Thymus (tissue), 11 donors: ENCODE measurements around the gene SNF8. TPM values are rescaled to one million over a fixed set of nuclear protein-coding genes. Genes with fewer than 3 reads are reported as not detected.
"Not testable (repeated sequence)": the region's sequence is repeated elsewhere in the genome, so short reads cannot be mapped to it uniquely, and the experiment has no call there.

Source experiments
- DNase-seq, 9 donors: peaks; one replicate each; pipeline ENCODE4 v3.0.0-alpha.2; 2013; ENCODE audit warnings: low spot score in 9 of 9, low read depth in 6 of 9, missing footprints in 1 of 9
- H3K27ac ChIP-seq, 2 donors: one replicate each; pipeline ENCODE4 v1.5.1; 2013; ENCODE audit warnings: control low read depth in 1 of 2, low read depth in 1 of 2, low read length in 1 of 2, mild to moderate bottlenecking in 1 of 2, moderate library complexity in 1 of 2
- H3K27me3 ChIP-seq, 2 donors: one replicate each; pipeline ENCODE4 v1.5.1; 2013; ENCODE audit warnings: low read length in 1 of 2; ENCODE audit not compliant: control insufficient read depth in 2 of 2, insufficient read depth in 1 of 2
- H3K36me3 ChIP-seq, 2 donors: one replicate each; pipeline ENCODE4 v1.5.1; 2013; ENCODE audit warnings: low read length in 1 of 2, mild to moderate bottlenecking in 1 of 2, moderate library complexity in 1 of 2; ENCODE audit not compliant: control insufficient read depth in 2 of 2, insufficient read depth in 2 of 2
- H3K4me1 ChIP-seq, 2 donors: one replicate each; pipeline ENCODE4 v1.5.1; 2013; ENCODE audit warnings: low read length in 2 of 2; ENCODE audit not compliant: control insufficient read depth in 2 of 2, insufficient read depth in 2 of 2
- H3K4me3 ChIP-seq, 2 donors: one replicate each; pipeline ENCODE4 v1.5.1; 2013; ENCODE audit warnings: low read length in 2 of 2, control low read depth in 1 of 2, mild to moderate bottlenecking in 1 of 2
- H3K9me3 ChIP-seq, 2 donors: one replicate each; pipeline ENCODE4 v1.5.1; 2013; ENCODE audit warnings: low read length in 1 of 2, mild to moderate bottlenecking in 1 of 2; ENCODE audit not compliant: control insufficient read depth in 2 of 2, insufficient read depth in 1 of 2
- WGBS: extraction: QIAGEN DNeasy Blood & Tissue Kit; methylation state at CpG from one replicate; pipeline ENCODE4 v1.1.7; 2013; 5-methylcytosine and 5-hydroxymethylcytosine counted together
- polyA plus RNA-seq: library from polyadenylated mRNA; stranded (reverse); fragments of 200-250 nt; gene quantifications from one replicate; pipeline ENCODE4 v1.2.3, GENCODE V29; 2013
- total RNA-seq: library from RNA; stranded (reverse); fragments of 120-200 nt; gene quantifications from one replicate; pipeline ENCODE4 v1.2.4, GENCODE V29; 2013
- donor health status: healthy.

SNF8 gene
- total and polyA plus RNA-seq, 2 donors: 74.9 to 92.2 TPM

DNA sequence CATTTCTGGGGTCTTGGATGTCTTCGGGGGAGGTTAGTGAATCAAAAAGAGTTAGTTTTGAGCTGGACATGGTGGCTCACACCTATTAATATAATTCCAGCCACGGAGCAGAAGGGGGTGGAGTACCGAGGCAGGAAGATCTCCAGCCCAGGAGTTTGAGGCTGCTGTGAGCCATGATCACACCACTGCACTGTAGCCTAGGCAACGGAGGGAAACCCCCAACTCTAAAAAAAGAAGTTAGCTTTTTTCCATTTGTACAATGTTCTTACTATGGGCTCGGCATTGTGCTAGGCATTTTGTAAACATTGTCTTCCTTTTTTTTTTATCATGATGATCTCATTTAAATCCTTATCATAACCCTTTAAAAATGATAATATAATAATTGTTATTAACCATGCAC, 8.3 kb upstream of the SNF8 start:
- Histone ChIP-seq H3K36me3 (no peaks in the 10 kb centered on the region), H3K4me1 (no peaks in the 10 kb centered on the region), H3K27ac (no peak overlapping the region), H3K27me3 (peaks cover 2 to 5% of the 10 kb centered on the region in 2 donors), H3K9me3 (no peaks in the 10 kb centered on the region), H3K4me3 (no peak overlapping the region)
- peak in 1 of 9 donors; percentile 18 for DNase-seq
- 36% methylated on average over 5 of the region's 5 CpGs for WGBS

DNA sequence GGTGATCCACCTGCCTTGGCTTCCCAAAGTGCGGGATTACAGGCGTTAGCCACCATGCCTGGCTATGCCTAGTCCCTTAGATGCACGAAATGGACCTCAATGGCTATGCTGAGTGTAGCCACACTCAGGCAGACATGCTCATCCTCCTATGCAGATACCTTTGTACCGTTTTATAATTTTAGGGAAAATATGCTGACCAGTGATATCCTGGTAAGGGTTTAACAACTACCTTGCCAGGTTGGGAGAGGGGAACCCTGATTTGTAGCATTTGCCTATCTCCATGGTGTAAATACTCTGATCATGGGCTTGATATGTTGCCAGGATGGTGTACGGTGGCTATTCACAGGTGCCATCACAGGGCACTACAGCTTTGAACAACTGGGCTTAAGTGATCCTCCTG, 6.9 kb upstream of the SNF8 start:
- H3K36me3 ChIP-seq: no peaks in the 10 kb centered on the region
- no peak overlapping the region for H3K27ac ChIP-seq
- H3K4me3 ChIP-seq: no peak overlapping the region
- H3K4me1 ChIP-seq: no peaks in the 10 kb centered on the region
- no peak for DNase-seq
- no peaks in the 10 kb centered on the region for H3K9me3 ChIP-seq
- H3K27me3 ChIP-seq: peaks cover 2 to 5% of the 10 kb centered on the region in 2 donors
- 92% methylated on average over 5 of the region's 5 CpGs for WGBS

DNA sequence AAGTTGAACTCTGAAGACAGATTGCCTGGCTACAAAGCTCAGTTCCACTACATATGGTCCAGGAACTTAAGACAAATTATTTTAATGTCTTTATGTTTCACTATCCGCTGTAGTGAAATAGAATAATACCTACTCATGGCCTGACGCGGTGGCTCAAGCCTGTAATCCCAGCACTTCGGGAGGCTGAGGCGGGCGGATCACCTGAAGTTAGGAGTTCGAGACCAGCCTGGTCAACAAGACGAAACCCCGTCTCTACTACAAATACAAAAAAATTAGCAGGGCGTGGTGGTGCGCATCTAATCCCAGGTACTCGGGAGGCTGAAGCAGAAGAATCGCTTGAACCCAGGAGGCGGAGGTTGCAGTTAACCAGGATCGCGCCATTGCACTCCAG, 614 bp upstream of the SNF8 start:
- H3K27ac ChIP-seq: peak overlapping the region in 1 of 2 donors; percentile 73
- H3K36me3 ChIP-seq: peaks cover 7 to 16% of the 10 kb centered on the region in 2 donors
- WGBS: 97% methylated on average over 16 of the region's 16 CpGs
- not testable (repeated sequence) for H3K9me3 ChIP-seq, DNase-seq, H3K27me3 ChIP-seq
- H3K4me3 ChIP-seq: peak overlapping the region; percentile 79 to 90
- peaks cover 13 to 17% of the 10 kb centered on the region in 2 donors for H3K4me1 ChIP-seq

GRCh38 chr17:48933035-48933434, 11.6 kb downstream of the SNF8 start:
- Histone ChIP-seq H3K36me3 (peaks cover 72 to 85% of the 10 kb centered on the region in 2 donors), H3K27me3 (no peaks in the 10 kb centered on the region), H3K4me3 (no peak overlapping the region), H3K4me1 (no peaks in the 10 kb centered on the region), H3K27ac (no peak overlapping the region), H3K9me3 (no peaks in the 10 kb centered on the region)
- no peak for DNase-seq
- 98% methylated on average over 6 of the region's 6 CpGs for WGBS

DNA sequence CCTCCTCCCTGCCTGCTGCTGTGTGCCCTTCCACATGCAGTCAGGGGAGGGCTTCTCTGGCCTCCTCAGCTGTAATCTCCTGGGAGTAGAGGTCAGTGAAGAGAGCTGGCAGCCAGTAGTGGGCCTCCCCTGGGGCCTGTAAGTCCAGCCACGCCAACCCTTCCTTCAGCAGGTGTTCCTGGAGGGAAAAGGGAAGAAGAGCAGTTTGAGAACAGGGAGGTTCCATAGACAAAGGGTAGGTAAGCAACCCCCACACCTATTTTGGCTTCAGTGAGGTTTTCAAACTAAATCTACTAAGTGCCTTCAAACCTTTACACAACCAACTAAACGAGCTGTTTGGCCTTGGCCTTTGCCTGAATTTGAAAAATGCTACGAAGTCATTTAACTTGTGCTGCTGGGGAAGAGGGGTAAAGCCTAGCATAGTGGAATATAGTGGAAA, 14.2 kb downstream of the SNF8 start:
- WGBS: 97% methylated on average over 3 of the region's 3 CpGs
- H3K36me3 ChIP-seq: peaks cover 77 to 90% of the 10 kb centered on the region in 2 donors
- peaks cover 0 to 2% of the 10 kb centered on the region in 2 donors for H3K9me3 ChIP-seq
- H3K27ac ChIP-seq: no peak overlapping the region
- no peak for DNase-seq
- no peak overlapping the region for H3K4me3 ChIP-seq
- H3K27me3 ChIP-seq: no peaks in the 10 kb centered on the region
- H3K4me1 ChIP-seq: no peaks in the 10 kb centered on the region

- H3K27ac ChIP-seq: no peak overlapping the region
- H3K36me3 ChIP-seq: peaks cover 81 to 95% of the 10 kb centered on the region in 2 donors
These were observed 14.9 kb downstream of the SNF8 start for GRCh38 chr17:48929812-48930165.

DNA sequence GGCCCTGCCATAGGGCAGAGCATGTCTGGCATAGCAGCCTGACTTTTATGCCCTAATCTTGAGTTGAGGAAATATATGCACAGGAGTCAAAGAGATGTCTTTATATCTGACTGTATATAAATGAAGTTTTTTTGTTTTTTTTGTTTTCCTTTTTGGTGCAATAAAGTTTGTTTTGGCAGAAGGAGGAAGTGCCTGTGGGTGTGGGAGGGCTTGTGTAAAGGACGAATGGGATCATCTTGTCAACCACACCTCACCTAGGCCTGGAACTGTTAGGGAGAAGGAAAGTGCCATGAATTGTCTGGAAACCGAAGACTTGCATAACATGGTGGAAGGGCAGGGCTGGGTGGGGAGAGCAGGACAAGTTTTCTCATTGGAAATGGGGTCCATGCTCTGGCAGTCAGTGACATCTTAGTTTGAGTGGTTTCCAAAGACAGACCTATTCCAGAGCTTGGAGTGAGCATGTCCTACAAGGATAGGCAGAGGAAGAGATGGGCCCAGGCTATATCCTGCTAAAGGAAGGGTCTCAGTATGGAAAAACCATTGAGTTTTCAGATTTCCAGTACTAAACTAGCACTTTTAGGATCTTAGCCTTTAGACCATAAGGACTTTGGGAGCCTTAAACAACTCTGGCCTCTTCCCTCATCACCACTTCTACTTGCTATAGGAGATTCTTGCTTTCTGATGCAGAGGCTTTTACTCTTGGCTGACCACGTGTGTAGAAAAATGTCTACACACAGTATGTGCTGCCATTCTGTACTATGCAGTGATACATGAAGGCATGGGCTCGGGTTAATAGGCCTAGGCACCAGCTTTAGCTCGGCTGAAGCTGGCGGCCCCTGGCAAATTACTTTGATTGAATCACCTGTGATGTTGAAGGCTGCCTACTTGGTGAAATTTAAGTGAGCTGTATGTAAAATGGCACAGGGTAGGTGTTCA, 15.5 kb downstream of the SNF8 start:
- 98% methylated on average over 6 of the region's 6 CpGs for WGBS
- Histone ChIP-seq H3K27ac (no peak overlapping the region), H3K4me3 (no peak overlapping the region), H3K36me3 (peaks cover 83 to 96% of the 10 kb centered on the region in 2 donors), H3K9me3 (peaks cover 0 to 2% of the 10 kb centered on the region in 2 donors), H3K4me1 (no peaks in the 10 kb centered on the region), H3K27me3 (no peaks in the 10 kb centered on the region)
- DNase-seq: no peak

More at GRCh38 chr17:48929812-48930165, 14.9 kb downstream of the SNF8 start:
- H3K4me1 ChIP-seq: no peaks in the 10 kb centered on the region
- no peaks in the 10 kb centered on the region for H3K27me3 ChIP-seq
- 86% methylated on average over 1 of the region's 1 CpG for WGBS
- H3K4me3 ChIP-seq: no peak overlapping the region
- peaks cover 0 to 2% of the 10 kb centered on the region in 2 donors for H3K9me3 ChIP-seq
- DNase-seq: no peak

- Histone ChIP-seq H3K4me3 (no peak overlapping the region), H3K9me3 (peaks cover 0 to 2% of the 10 kb centered on the region in 2 donors), H3K27ac (no peak overlapping the region), H3K36me3 (peaks cover 83 to 96% of the 10 kb centered on the region in 2 donors), H3K4me1 (no peaks in the 10 kb centered on the region), H3K27me3 (no peaks in the 10 kb centered on the region)
- DNase-seq: no peak
- 96% methylated on average over 6 of the region's 6 CpGs for WGBS
These were observed 16.5 kb downstream of the SNF8 start for GRCh38 chr17:48927978-48928745.

DNA sequence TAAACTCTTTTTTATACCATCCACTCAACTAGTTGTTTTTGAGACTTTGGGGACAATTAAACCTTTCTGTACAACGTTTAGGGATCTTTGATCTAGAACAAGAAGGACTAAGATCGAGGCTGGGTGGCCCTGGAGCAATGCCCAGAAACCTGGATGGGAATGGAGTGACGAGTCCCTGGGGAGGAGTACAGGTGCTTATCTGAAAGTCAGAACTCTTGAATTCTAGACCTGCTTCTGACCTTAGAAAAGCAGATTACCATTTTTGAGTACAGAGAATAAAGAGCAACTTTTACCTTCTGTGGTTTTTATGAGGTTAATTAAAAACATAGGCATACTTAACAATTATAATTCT, 18.7 kb downstream of the SNF8 start:
- peaks cover 0 to 2% of the 10 kb centered on the region in 2 donors for H3K9me3 ChIP-seq
- no peak overlapping the region for H3K27ac ChIP-seq
- no peaks in the 10 kb centered on the region for H3K27me3 ChIP-seq
- no peaks in the 10 kb centered on the region for H3K4me1 ChIP-seq
- no peak overlapping the region for H3K4me3 ChIP-seq
- no peak for DNase-seq
- H3K36me3 ChIP-seq: peaks cover 86 to 96% of the 10 kb centered on the region in 2 donors
- WGBS: 90% methylated on average over 3 of the region's 3 CpGs
